NCI-H1436 treated with DMSO at 0.1 percent for 48 hours (cell line): ENCODE measurements around the gene KCNK18.

Experiments used
- DNase-seq: peaks from one replicate; lab custom pipeline; 2025; lab: John Stamatoyannopoulos, UW

Gene KCNK18

DNA sequence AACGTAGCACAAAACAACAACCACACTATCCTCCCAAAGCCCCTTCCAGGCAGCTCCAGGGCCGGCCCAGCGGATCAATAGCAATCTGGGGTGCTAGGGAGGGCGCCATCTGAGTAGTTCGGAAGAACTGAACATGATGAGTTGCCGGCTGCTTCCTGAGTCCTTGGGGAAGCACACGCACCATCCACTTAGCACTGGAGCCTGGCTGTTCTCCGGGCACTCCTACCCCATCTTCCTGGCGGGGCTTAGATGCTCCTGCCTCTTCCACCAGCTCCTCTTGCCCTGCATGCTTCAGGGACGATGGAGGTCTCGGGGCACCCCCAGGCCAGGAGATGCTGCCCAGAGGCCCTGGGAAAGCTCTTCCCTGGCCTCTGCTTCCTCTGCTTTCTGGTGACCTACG, at the start of gene KCNK18:
TSS of gene KCNK18 (plus strand) at position 301 of the 400 bp plus-strand sequence. CDS start at position 301, 0 bp downstream.
- DNase-seq, result no peak

DNA sequence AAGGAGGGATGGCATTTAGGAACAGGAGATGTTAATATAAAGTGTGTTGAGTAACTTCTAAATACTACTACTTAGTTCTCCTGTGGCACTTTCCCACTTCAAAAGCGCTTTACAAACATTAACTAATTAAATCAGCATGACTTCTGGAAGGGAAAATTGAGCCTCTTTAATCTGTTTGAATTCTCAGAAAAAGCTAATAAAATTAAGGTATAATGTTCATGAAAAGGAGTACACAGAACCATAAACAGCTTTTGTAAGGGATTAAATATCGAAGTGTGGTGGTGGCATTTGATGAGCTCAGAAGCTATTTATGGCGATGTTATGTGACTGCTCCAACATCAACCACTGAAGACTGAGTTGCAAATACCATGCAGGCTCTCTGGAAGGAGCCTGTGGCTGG, 49.0 kb upstream of the KCNK18 start:
- DNase-seq, result no peak

DNA sequence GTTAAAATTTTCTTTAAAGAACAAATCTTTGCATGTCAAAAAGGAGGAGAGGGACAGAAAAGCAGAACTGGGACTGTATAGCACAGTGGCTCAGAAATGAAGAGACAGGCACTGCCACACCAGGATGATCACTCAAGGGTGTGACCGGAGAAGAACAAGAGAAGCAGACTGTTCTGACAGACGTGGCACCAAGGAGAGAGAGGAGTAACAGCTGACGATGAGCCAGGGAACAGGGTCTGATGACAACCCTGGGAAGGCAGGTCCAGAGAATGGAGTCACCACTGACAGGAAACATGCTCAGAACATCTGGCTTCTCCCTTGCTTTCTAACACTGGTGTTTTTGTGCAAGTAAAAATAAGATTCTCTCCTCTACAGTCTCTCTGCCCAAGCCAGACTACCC, 44.6 kb upstream of the KCNK18 start:
- no peak for DNase-seq

DNA sequence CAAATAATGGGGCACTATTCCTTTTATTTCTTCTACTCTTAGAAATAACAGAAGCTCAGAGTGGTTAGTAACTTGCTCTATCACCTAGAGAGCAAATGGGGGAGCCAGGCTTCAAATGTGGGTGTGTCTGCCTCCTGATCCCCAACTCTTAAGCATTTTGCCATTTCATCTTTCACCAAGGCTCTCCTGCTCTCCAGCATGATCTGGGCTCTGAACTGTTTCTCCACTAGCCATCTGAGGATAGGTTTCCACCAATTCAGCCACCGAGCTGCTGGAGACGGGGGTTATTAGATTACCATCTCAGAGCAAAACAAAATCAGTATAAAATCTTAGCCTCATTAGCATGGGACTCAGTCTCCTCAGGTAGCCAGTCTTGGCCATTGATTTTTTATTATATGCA, 39.0 kb upstream of the KCNK18 start:
- DNase-seq, result no peak

DNA sequence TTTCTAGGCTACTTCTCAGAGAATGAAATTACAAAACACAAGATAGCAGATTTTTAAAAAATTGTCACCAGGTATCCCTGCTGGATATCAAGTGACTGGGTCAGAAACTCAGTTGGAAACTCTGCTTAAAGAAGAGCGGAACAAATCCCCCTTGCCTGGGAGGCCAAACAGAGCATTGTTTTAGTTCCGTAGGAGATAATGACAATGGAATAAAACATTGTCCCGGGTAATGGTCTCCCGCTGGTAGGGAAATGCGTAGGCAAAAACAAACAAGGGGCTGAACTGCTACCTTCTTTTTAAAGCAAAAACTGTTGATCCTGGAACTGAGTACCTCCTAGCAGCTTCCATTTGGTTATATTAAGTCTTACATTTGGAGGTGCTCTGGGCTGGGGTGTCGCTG, 37.9 kb upstream of the KCNK18 start:
- DNase-seq, result no peak

DNA sequence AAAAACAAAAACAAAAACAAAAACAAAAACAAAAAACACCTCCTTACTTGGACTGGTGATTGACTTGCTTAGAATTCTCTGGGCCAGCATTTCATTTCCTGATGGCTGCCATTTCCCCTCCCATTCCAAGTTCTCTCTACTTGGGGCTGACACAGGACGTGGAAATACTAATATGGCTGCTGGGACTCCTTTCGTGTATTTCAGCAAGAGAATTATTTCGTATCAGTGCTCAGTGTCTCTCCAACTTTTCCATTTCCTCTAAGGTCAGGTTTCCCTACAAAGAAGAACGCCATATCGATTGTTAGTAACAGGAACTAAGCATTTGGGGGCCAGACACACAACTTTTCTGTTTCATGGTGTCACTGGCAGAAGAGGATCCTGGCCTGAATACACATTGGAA, 36.7 kb upstream of the KCNK18 start:
- DNase-seq, result no peak

DNA sequence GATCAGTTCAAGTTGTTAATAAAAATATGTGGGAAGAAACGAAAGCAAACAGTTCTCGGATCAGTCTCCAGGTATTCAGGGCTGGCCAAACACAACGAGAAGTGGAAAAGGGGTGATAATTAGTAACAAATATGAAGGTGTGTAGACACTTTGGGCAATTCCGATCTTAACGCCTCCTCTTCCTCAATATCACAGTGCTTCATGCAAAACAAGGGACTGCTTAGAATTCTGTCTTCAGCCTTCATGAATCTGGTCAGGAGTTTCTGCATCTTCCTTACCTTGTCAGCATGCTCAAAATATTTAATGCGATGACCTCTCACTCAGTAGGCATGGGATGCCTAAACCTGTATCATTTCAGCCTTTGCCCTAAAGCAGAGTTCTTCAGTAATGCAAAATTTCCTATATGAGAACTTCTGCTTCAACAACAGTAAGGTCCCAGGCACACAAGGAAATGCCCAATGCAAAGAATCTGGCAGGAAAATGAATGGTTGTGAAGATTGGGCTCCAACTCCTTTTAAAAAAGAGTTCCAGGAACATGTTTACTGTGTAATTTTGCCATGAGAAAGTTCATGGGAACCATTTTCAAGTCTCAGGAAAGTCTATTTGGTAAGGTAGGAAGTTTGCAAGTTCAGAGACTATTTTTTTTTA, 35.8 kb upstream of the KCNK18 start:
- DNase-seq, result no peak

DNA sequence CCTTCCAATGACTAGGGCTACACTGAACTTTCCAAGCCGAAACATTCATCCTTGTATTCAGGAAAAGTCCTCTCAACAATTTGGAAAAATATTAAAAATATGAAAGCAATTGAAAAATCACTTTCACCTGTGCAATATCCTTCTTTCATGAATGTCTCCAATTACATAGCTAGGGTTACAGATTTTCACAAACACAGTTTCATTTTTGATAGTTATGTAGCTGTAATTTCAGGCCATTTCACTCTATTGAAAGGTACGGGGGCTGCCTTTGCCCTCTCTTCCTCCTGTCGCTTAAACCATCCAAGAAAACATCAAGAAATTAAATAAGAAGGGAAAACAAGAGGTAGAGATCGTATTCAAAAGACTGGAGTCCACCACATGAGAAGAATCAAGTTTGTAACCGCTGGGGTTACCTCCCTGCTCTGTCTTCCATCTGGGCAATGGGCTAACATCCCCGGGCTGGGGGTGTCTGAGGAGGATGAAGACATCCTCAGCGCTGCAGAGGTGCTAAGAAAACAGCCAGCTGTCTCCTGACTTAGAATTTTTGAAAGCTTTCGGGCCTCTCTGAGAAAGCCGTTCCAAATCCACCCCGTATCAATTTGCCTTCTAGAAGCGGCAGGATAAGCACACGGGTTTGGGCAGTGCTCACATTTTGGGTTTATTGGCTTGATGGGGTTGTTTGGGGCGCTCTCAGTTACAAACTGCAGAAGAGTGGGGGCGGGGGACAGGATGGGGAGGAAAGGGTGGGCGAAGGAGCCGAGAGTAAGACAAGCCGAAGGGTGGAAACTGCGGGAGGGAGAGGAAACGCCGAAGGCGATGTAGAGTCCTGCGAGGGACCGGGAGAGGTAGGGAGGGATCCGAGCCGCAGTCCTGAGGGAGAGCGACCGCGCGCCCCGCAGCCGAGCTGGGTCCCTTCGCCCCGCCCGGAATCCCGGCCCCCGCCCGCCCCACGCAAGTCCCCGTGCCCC, 34.9 kb upstream of the KCNK18 start:
- DNase-seq, result no peak

DNA sequence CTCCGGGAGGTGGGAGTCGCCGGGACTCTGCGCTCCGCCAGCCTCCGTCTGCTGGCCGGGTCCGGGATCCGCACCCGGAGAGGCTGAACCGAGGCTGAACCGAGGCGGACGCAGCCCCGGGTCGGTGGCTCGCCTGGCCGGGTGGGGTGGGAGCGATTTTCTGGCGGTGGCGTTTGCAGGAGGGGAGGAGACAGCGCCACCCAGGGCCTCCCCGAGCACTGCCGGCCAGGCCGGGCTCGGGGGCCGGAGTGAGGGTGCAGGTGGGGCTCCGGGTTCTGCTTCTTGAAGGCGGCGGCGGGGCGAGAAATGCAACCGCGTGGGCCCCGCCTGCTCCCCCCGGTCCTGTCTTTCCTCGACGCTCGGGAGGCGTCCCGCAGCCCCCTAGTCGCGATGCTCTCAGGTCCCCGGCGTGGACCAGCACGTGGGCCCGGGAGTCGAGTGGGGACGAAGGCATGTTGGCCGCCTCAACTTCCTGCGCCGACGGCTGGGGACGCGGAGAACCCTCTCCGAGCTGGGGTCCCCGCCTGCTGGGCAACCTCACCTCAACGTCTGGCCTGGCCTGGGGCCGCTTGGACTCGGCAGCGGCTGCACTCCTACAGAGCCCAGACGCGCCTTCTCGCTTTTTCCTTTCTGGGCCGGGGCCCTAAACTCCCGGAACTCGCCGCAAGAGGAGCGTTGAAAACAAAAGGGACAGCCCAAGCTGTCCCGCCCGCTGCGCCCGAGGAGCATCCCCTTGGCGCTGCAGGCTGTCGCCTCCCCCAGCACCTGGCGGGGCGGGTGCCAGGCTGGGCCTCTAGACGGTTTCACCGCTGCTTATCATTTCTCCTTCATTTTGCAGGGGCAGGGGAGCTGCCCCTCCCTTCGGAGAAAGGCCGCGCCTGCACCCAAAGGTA, 34.0 kb upstream of the KCNK18 start:
- DNase-seq, result no peak

DNA sequence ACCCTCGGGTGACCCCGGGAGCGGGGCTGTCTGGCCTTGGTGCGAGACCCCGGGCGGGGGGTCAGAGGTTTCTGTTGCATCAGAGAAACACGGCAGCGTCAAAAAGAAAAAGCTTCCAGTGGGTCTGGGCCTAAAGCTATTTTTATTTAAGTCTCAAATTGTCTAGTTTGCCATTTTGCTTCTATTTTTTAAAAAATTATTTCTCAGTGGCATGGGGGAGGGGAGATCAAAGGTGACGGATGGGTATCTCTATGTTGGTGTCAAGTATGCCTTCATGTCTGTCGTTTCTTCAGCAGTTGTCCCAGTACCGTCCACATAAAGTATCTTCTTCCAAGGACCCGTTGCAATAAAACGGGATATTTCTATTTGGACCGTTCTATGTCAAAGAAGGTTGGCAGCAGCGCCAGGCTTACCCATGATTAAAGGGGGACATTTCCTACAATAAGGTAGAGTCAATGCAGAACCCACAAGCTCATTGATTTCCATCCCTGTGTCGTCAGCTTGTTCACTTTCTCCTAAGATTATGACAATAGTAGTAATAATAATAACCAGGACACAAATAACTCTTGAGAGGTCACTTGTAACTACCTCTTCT, 33.2 kb upstream of the KCNK18 start:
- no peak for DNase-seq

DNA sequence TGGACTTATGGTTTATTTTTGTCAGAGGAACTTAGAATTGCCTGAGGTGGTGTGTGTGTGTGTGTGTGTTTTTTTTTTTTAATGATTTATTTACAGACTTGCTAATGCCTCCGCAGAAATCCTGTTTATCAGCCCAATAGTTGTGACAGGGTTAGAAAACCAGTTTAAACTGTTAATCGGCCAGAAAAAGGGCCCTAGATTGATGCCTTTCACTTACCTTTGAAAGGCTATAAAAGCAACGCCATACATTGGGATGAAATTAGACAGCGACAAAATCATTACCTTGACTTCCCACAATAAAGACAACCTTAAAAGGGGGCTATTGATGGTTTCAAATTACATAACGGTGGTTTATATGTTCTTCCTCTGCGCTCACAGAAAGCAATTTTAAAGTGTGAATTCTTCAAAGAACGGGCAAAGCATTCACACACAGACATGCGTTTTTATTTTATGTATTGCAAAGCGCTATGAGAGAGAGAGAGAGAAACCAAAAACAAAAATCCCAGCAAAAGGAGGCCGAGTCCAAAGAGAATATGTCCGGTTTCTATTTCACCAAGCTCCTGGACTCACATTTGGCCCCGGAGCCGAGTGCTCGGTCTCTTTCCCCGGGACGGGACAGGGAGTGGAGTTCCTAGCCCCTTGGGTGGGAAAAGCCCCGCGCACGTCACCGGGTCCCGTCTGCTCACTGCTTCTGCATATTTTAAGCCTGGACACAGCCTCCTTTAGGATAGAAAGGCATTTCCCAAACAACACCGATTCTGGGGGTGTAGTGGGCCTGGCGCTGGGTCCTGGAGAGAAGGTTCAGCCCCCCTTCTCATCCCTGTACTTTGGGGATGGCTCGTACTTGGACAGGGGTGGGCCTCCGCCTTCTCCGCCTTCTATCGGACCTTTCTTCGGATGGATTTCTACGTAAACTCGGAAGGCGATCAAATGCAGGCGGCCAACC, 32.4 kb upstream of the KCNK18 start:
- no peak for DNase-seq

DNA sequence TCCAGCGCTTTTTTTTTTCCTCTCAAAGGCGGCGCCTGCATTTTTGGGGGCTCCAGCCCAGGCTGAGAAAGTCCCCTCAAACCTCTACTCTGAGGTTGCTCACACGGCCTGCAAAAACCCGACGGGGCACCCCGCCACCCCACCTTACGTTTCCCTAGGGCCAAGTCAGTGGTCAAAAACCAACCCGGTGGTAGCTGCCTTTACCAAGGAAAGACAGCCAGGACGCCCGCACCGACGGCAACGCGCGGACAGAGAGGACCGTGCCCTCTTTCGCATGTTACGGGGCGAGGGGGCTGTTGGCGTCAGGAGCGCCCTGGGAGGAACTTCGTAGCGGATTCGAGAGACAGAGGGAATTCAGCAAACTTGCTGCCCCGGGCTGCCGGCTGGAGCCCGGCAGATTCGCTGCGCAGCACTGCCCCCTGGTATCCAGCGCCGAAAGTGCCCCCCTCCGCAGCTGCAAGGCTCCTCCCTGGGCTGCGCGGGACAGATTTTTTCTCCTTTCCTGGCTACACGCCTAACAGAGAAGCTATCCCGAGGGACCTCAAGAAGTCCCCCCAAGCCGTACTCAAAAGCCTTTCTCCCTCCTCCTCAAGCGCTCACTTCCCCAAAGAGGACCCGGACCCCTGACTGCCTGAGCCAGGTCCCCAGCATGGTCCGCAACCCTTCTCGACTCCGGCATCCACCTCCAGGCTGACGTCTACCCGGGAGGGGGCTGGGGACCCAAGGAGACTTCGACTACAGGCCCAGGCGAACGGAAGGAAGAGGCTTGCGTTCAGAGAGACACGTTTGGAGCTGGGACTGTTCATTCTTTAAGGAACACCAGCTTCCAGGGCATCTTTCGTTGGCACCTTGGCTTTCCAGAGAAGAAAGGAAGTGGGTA, 31.5 kb upstream of the KCNK18 start:
- no peak for DNase-seq

DNA sequence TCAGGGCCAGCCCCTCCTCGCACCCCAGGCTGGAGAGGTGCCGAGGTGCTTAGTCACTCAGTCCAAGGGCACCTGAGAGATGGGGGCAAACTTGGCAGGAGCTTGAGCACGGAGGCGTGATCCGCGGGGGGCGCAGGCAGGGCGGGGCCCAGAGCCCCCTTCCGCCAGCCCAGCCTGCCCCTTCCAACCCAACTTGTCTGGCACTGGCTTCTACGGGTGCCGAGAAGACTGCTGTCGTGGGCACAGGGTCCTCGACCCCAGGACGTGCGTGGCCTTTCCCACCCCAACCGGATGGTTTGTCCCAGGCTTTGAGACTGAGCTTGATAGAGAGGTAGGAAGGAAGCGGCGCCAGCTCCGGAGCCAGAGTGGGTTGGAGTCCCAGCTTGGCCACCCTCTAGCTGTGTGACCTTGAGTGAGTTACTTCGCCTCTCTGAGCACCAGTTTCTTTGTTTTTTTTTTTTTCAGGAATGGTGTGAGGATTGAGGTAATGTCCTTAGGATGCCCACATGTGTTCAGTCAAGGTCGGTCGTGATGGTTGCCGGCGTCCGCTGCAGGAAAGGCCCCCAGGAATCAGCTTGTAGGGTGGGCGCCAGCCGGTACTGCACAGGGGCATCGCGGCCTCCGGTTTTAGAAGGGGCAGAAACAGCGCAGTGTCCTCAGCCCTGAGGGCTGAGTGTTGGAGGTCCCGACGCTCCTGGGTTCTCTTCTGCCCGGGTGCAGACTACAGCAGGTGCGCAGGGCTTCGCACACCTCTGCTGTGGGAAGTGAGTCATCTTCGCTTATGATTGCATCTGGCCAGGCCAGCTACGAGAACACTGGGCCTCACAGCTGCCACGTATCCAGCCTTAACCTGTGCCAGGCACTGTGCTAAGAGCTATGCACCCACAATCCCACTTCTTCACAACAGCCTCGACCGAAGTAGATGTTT, 30.6 kb upstream of the KCNK18 start:
- no peak for DNase-seq

DNA sequence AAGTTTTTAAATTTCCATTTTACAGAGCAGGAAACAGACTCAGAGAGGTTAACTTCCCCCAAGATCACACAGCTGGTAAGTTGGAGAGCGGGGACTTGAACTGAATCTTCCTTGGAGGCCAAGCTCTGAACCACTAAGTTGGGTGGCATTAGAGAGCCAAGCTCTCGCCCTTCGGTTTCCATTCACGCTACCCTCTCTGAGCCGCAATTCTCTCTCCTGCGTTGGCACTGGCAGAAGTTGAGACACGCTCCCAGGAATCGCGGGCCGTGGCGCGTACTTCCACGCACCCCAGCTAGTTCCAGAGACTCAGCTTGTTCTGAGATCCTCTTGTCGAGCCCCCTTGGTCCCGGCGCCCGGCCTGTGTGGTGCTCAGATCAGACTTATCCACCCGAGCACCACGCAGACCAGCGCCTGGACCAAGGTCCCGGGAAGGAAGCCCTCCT, 29.9 kb upstream of the KCNK18 start:
- no peak for DNase-seq

DNA sequence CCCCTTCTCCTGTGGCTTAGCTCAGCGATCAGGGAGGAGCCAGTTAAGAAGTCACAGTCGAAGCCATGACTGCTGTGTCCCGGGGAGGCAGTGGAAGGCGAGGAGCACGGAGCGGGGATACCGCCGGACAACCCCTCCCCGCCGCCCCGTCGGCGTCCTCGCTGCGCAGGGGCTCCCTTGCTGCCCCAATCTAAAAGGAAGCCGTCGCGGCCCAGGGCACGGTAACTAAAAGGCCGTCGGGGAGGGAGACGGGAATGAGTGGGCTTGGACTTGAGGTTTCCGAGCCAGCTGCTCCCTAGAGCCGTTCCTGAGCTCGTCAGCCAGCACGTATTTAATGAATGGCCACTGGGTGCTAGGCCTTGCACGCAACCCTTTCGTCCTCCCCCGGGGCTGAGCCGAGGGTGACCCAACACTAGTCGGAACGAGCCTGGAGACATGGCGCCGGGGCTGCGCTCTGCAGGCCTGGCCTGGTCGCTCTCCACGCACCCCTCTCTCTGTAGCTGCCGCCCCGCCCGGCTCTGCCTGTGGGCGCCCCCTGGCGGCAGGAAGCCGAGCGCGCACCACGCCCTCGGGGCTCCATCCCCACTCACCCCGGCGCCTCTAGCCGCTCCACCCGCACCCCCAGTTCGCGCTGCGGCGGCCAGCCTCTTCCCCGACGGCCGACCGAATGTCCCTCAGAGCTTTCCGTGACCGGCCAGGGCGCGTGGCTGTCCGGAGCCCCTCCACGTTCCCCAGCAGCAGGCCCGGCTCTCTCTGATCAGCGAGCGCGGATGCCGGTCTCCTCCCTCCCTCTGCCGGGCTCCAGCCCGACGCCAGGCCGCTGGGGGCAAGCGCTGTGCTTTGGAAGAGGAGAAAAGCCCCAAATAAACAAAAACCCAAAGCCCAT, 29.3 kb upstream of the KCNK18 start:
- no peak for DNase-seq

DNA sequence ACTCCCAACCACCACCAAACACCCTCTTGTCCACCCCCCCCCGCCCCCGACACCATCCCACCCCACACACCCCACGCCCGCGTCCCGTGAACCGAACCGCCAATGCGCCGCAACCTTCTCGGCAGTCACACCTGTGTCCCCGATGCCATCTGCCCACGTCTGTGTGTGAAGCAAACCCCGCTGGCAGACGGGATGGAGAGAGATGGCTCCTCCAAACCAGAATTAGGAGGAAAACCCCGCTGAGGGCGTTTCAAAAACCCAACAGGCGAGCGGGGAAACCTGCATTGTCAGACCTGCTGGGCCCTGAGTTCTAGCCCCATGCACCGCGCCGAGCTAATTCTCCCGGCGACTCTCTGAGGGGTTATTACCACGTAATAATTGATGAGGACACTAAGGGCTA, 28.6 kb upstream of the KCNK18 start:
- no peak for DNase-seq

DNA sequence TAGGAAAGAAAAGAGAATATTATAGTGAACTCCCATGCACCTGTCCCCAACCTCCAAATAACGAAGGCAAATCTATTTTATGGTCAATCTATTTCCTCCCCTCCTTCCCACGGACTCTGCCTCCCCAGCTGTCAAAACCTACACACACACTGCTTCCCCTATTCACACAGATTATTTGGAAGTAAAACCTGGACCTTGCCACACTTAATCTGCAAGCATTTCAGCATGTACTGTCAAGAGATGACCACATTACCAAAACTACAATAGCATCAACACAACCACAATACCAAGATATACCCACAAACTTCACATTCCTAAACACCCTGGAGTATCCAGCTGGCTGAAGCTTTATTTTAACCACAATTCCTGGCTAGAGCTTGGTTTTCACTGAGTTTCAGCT, 27.8 kb upstream of the KCNK18 start:
- DNase-seq, result no peak

DNA sequence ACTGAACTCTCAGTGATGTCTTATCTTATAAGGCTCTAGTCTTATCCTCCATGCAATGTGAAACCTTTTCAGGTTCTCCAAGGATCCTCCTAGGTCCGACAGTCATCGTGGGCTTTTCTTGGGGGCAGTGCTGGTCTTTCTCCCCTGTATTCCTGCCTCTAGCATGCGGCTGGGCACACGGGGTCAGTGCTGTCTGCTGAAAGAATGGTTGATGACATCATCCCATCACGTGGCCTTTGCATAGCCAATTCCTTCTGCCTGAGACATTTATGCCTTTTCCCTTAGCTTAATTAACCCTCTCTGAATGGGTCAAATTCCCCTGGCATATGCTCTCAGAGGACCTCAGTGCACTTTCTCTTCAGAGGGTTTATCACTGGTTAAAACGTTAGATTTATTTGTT, 27.0 kb upstream of the KCNK18 start:
- no peak for DNase-seq
